Activated naive CD4-positive, alpha-beta T cell treated with anti-CD3 and anti-CD28 coated beads, Interleukin-2, amount 50 U/mL, for 16 hours (primary cell): ENCODE results near the gene ATP6V1G3.
"Not testable (repeated sequence)": the region's sequence is repeated elsewhere in the genome, so short reads cannot be mapped to it uniquely, and the experiment has no call there.

Experiments
- DNase-seq: peaks from one replicate; pipeline ENCODE4 v3.0.0-alpha.2; 2020

The ATP6V1G3 gene, protein sequence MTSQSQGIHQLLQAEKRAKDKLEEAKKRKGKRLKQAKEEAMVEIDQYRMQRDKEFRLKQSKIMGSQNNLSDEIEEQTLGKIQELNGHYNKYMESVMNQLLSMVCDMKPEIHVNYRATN

GRCh38 chr1:198540580-198540979 lies at the start of gene ATP6V1G3:
Gene ATP6V1G3 (minus strand): TSS chr1:198540680. CDS start chr1:198540650, 30 bp downstream.
- no peak for DNase-seq

- DNase-seq, result no peak
Measured at GRCh38 chr1:198588845-198589244, 48.4 kb upstream of the ATP6V1G3 start.

DNA sequence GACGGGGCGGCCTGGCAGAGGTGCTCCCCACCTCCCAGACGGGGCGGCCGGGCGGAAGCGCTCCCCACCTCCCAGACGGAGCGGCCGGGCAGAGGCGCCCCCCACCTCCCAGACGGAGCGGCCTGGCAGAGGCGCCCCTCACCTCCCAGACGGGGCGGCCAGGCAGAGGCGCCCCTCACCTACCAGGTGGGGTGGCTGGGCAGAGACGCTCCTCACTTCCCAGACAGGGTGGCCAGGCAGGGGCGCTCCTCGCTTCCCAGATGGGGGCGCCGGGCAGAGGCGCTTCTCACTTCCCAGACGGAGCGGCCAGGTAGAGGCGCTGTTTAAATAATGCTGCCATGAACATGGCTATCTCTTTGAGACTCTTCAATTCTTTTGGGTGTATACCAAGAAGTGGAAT lies 43.7 kb upstream of the ATP6V1G3 start:
- no peak for DNase-seq

- not testable (repeated sequence) for DNase-seq
Measured at GRCh38 chr1:198583209-198583802, 42.8 kb upstream of the ATP6V1G3 start.

DNA sequence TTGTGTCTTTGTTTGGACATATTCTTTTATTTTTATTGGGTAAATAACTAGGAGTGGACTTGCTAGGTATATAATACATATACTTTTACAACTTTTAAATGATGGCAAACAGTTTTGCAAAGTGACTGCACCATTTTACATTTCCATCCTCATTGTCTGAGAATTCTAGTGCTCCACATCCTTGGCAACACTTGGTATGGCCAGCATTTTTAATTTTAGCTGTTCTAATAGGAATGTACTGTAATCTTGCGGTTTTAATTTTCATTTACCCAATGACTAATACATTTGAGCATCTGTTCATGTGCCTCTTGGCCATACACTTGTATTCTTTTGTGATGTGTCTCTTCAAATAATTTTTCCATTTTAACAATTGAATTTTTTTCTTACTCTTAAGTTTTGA lies 37.0 kb upstream of the ATP6V1G3 start:
- no peak for DNase-seq

DNA sequence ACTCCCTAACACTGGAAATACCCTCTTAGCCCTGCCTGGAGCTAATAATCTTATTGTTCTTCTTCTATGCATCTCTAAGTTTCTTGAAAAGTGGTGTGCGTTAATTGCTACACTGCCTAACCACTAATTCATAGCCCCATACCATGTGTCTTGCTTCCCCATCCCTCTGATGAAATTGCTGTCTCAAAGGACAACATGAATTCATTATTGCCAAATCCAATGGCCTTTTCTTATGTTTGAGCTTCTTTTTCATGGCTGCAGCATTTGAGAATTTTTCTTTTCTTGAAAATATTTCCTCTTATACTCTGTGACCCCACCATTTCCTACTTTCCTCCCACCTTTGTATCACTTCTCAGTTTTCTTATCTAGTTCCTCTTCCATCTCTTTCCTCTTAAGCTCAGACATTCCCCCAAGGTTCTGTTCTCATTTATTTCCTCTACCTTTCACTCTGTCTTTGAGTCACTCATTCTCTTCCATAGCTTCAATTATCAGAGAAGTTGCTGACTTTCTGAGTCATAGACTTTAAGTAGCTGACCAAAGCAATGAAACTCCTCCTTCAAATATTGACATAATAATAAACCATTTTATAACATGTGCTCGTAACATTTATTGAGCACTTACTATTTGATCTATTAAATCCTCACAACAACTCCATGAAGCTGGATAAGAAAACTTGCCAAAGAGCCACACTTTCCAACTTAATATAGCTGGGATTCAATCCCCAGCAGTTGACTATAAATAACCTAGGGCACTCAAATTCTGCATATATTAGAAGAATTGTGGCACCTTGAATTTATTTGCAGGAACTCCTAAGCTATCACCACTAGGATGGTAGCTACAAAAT lies 35.5 kb upstream of the ATP6V1G3 start:
- no peak for DNase-seq

- no peak for DNase-seq
Measured at GRCh38 chr1:198575292-198575691, 34.8 kb upstream of the ATP6V1G3 start.

DNA sequence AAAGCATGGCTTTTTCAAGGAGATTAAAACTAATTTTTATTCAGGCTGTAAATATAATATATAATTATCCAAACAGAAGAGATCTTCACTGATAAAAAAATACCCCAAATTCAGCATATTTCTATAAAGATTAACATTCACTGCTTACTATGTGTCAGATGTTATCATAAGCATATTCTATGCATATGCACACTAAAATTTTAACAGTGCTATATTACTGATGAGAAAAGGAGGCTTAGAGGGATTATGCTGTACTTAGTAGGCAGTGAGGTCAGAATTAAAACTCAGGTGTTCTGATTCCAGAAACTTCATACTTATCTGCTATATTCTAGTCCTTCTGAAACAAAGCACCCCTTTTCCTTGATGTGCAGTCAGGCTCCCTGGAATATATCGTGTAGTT lies 33.8 kb upstream of the ATP6V1G3 start:
- DNase-seq, result no peak

GRCh38 chr1:198564716-198565115 lies 24.2 kb upstream of the ATP6V1G3 start:
- no peak for DNase-seq

DNA sequence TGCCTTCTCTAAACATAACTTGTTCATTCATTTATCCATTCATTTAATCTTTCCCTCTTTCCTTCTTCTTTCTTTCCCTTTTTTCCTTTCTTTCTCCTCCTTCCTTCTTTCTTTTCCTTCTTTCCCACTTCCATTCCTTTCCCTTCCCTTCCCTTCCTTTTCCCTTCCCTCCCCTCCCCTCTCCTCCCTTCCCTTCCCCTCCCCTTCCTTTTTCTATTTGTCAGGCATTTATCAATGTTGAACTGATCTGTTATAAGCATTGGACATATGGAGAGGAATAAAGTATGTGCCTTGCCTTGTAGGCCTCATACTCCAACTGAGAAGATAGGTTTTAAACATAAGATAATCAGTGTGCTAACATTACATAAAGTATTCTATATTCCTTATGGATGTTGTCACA lies 23.7 kb upstream of the ATP6V1G3 start:
- no peak for DNase-seq

DNA sequence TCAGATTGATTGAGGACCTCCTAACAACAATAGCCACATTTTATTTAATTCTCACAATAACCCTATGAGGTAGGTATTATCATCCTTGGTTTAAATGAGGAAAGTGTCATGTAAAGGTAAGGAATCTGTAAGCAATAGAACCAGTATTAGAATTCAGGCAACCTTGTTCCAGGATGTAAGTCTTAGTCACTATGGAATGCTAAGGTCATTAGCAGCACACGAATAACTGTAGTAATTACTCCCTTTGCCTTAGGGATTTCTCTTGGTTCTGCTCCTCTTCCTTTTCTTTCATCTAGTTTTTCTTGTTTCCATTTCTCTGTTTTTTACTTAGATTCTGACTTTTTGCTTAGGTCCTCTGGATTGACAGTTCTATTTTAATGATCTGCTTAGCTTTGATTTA lies 23.1 kb upstream of the ATP6V1G3 start:
- DNase-seq, result no peak

- no peak for DNase-seq
Measured at GRCh38 chr1:198560161-198560560, 19.7 kb upstream of the ATP6V1G3 start.

GRCh38 chr1:198559362-198559761 lies 18.9 kb upstream of the ATP6V1G3 start:
- DNase-seq, result no peak

DNA sequence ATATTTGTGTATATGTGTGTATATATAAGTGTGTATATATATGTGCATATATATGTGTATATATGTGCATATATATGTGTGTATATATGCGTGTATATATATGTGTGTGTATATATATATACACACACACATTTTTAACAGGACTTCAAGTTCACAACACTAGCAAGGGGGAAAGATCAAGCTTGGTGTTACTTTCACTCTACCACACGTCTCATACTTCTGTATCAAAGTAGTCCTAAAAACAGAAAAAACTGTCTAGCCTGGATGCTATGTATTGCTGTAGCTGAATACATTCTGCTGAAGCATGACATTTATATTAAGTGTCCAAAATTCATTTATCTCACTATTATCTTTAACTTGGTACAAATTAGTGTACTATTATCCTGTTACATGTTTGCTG lies 17.9 kb upstream of the ATP6V1G3 start:
- no peak for DNase-seq

DNA sequence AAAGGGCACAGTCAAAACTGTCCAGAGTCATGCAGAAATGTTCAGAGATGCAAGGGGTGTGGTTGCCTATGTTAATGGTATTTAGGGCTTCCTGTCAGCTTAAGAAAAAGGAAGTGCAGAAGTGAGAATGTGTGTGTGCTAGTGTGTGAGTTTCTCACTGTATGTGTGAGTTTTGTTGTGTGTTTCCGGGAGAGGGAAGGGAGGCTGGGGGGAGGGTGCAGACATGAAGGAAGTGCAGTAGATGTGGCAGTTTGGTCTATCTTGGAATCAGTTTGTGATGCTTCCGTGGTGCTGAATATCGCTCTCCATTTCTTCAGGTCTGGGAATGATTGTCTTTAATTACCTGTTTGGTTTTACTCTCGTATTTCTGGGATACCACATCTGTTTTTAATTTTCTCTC lies 16.5 kb upstream of the ATP6V1G3 start:
- DNase-seq, result peak; percentile 20

GRCh38 chr1:198552668-198553416 lies 12.4 kb upstream of the ATP6V1G3 start:
- DNase-seq, result no peak

- no peak for DNase-seq
Measured at GRCh38 chr1:198550941-198551524, 10.6 kb upstream of the ATP6V1G3 start.

DNA sequence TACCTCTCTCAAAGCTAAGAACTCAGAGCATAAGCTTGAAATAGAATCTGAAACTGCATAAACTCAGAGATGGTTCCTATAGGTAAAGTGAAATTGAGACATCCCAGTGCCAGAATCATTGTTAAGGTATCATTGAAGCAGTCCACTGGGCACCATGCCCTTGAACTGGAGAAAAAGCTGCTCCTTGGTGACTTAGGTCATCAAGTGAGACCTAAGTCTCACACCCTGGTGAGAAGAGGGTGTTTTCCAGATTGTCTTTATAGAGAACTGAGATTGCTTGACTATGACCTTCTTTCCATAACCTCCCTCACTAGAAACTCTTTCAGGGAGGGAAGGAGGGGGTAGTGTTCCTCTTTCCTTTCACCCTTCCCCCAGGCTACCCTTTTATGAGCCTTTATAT lies 9.4 kb upstream of the ATP6V1G3 start:
- no peak for DNase-seq

- DNase-seq, result no peak
Measured at GRCh38 chr1:198548890-198549289, 8.4 kb upstream of the ATP6V1G3 start.

DNA sequence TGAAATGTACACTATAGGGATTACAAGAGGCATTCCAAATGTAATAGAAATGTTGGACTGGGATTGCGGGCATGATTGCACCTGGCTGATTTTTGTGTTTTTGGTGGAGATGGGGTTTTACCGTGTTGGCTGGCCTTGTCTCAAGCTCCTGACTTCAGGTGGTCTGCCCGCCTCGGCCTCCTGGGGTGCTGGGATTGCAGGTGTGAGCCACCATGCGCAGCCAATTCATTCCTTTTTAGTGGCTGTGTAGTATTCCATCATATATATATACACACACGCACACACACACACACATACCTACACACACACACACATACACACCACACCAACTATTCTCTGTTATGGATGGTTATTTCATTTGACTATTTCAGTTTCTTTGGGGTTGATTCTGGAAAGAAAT lies 4.7 kb upstream of the ATP6V1G3 start:
- DNase-seq, result no peak

DNA sequence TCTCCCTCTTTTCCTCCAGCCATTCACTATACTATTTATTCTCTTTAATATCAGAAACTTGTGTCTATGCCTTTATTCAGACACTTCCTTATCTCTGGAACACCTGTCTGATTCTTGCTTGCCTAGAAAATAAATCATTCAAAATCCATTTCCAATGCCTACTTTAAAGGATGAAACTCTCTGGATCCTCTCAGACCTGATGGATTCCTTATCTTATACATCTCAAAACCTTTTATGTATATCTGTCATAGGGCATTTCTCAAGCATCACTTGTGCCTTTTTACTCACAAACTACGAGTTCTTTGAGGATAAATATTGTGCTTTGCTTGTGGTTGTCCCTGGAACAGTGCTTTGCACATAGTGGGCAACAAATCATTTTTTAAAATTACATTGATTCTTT lies 3.8 kb upstream of the ATP6V1G3 start:
- no peak for DNase-seq

DNA sequence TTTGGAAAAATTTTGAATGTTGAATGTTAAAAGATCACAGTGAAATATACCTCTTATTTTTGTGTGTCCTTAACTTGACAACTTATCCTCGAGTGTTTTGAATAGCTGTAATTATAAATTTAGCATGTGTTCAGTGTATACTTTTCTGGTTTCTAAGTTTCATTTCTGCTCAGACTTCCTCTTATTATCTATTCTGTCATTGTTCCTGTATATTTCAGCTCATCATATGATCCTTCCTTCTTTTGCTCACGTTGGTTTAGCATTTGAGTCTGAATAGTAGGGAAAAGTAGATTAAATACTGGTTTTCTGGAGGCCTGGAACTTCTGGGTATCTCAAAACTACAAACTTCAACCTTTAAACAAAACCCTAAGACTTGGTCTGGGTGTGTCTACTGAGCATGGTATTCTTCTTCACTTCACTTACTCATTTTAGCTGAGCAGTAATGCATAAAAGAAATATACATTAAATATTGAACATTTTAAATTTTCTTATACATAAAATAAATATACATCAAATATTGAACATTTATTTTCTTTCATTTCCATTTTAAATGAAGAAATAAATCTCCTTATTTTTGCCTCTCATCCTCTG lies 3.3 kb upstream of the ATP6V1G3 start:
- DNase-seq, result no peak

- DNase-seq, result no peak
Measured at GRCh38 chr1:198542632-198543031, 2.2 kb upstream of the ATP6V1G3 start.
